OCI-LY3 (cell line): ENCODE results near the gene PROK1.
"Not testable (repeated sequence)": the region's sequence is repeated elsewhere in the genome, so short reads cannot be mapped to it uniquely, and the experiment has no call there.

Source experiments
- EZH2phosphoT487 ChIP-seq: fragments of 200-600 bp; shearing (Covaris generic); IDR thresholded peaks from 2 replicates; pipeline ENCODE4 v1.6.1; 2018; ENCODE audit warnings: antibody characterized with exemption, mixed run types, low read depth
- TF ChIP-seq, protein P1 (sequence below): fragments of 200-600, 300-600 bp; sonication (generic); IDR thresholded peaks from 2 replicates; pipeline ENCODE4 v1.5.1; 2014; ENCODE audit warnings: antibody characterized with exemption, low read length, low read depth

DNA sequence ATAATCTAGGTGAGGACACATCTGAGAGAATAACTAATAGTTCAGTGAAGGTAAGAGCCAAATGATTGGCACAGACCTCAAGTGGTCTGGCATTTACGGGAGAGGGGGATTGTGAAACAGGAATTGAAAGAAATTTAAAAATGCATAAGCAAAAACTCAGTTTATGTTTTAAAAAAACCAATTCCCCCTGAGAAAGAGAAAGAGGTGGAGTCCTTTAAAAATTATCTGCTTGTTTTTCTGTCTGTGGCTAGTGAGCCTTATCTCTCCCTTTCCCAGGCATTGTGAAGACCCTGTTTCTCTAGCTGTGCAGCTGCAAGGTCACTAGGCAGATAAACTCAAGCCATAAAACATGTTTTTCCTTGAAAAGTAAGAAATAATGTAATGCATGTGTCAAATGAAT lies 37.9 kb upstream of the PROK1 start:
- TF ChIP-seq, protein P1, sequence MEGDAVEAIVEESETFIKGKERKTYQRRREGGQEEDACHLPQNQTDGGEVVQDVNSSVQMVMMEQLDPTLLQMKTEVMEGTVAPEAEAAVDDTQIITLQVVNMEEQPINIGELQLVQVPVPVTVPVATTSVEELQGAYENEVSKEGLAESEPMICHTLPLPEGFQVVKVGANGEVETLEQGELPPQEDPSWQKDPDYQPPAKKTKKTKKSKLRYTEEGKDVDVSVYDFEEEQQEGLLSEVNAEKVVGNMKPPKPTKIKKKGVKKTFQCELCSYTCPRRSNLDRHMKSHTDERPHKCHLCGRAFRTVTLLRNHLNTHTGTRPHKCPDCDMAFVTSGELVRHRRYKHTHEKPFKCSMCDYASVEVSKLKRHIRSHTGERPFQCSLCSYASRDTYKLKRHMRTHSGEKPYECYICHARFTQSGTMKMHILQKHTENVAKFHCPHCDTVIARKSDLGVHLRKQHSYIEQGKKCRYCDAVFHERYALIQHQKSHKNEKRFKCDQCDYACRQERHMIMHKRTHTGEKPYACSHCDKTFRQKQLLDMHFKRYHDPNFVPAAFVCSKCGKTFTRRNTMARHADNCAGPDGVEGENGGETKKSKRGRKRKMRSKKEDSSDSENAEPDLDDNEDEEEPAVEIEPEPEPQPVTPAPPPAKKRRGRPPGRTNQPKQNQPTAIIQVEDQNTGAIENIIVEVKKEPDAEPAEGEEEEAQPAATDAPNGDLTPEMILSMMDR: not testable (repeated sequence)
- not testable (repeated sequence) for TF ChIP-seq EZH2phosphoT487
